ENCODE measurements around the gene STK36. TPM values are rescaled to one million over a fixed set of nuclear protein-coding genes. Genes with fewer than 3 reads are reported as not detected.

The STK36 gene
- total RNA-seq, 1 donor, result 31.0 TPM

GRCh38 chr2:218729640-218730039 lies 57.8 kb downstream of the STK36 start:
- TF ChIP-seq CTCF (IDR thresholded peaks at IDR 0.05; ENCODE audit: insufficient read depth, low read length), result no peak
- H3K4me3 ChIP-seq (ENCODE audit: low read depth, low read length), result no peak overlapping the region
- no peak for DNase-seq (ENCODE audit: low read depth)

GRCh38 chr2:218732052-218732760 lies 60.3 kb downstream of the STK36 start:
- no peak for DNase-seq (ENCODE audit: low read depth)
- TF ChIP-seq CTCF (IDR thresholded peaks at IDR 0.05; ENCODE audit: insufficient read depth, low read length), result no peak

GRCh38 chr2:218732761-218733158 lies 60.9 kb downstream of the STK36 start:
- DNase-seq (ENCODE audit: low read depth), result peak; percentile 15
- no peak overlapping the region for H3K4me3 ChIP-seq (ENCODE audit: low read depth, low read length)
- TF ChIP-seq CTCF (IDR thresholded peaks at IDR 0.05; ENCODE audit: insufficient read depth, low read length), result no peak

More at GRCh38 chr2:218732052-218732760, 60.3 kb downstream of the STK36 start:
- H3K4me3 ChIP-seq (ENCODE audit: low read depth, low read length), result no peak overlapping the region

GRCh38 chr2:218733171-218734021 lies 61.5 kb downstream of the STK36 start:
- H3K4me3 ChIP-seq (ENCODE audit: low read depth, low read length), result no peak overlapping the region
- no peak for TF ChIP-seq CTCF (IDR thresholded peaks at IDR 0.05; ENCODE audit: insufficient read depth, low read length)
- DNase-seq (ENCODE audit: low read depth), result peak; percentile 78

GRCh38 chr2:218734190-218734975 lies 62.5 kb downstream of the STK36 start:
- TF ChIP-seq CTCF (IDR thresholded peaks at IDR 0.05; ENCODE audit: insufficient read depth, low read length), result no peak
- no peak overlapping the region for H3K4me3 ChIP-seq (ENCODE audit: low read depth, low read length)

GRCh38 chr2:218736531-218736930 lies 64.6 kb downstream of the STK36 start:
- no peak for TF ChIP-seq CTCF (IDR thresholded peaks at IDR 0.05; ENCODE audit: insufficient read depth, low read length)
- no peak overlapping the region for H3K4me3 ChIP-seq (ENCODE audit: low read depth, low read length)
- no peak for DNase-seq (ENCODE audit: low read depth)

More at GRCh38 chr2:218734190-218734975, 62.5 kb downstream of the STK36 start:
- no peak for DNase-seq (ENCODE audit: low read depth)
